HCT116 (cell line): Measurements from ENCODE around the gene FKBP2. TPM values are rescaled to one million over a fixed set of nuclear protein-coding genes. Genes with fewer than 3 reads are reported as not detected.

Source experiments
- ATAC-seq: fragments of 200-7000 bp; cut with Tn5 transposase; 2 replicates; pipeline ENCODE4 v1.9.1; 2020; ENCODE audit warnings: mild to moderate bottlenecking, moderate library complexity
- BruUV-seq: library from RNA; stranded (reverse); fragments of 400-500 nt; replicated peaks from 2 replicates; lab custom pipeline; 2021; lab: Mats Ljungman, UMichigan
- CTCF ChIA-PET: fragments of 300-600 bp; sonication (Branson Sonifier 250); formaldehyde crosslinking; loops from one replicate; lab custom pipeline; 2021; ENCODE audit warnings: antibody characterized with exemption; lab: Charles Lee
- POLR2A ChIA-PET: fragments of 300-600, 350-600 bp; sonication (Branson Sonifier 250); formaldehyde crosslinking; loops from one replicate; lab custom pipeline; 2021; ENCODE audit warnings: antibody characterized with exemption; lab: Charles Lee
- RAD21 ChIA-PET, 2 experiments: fragments of 300-600 bp; sonication (Branson Sonifier 250); formaldehyde crosslinking; loops; one replicate each; lab custom pipeline; 2023; ENCODE audit warnings: low total read pairs in 2 of 2; ENCODE audit not compliant: uncharacterized antibody in 2 of 2, unreplicated experiment in 2 of 2, low non-redundant PET in 1 of 2; lab: Charles Lee
- DNase-seq: peaks from one replicate; pipeline ENCODE4 v3.0.0-alpha.2; 2010; ENCODE audit warnings: low read depth, low spot score
- H2AFZ ChIP-seq: fragments of 200-600 bp; shearing (Covaris generic), sonication (generic); 2 replicates; pipeline ENCODE4 v1.6.1; 2017; ENCODE audit warnings: low read depth, mixed run types, mixed read lengths, antibody characterized with exemption, low read length; ENCODE audit not compliant: poor library complexity, severe bottlenecking
- H3K27ac ChIP-seq: 2 replicates; pipeline ENCODE4 v1.5.1; 2012; ENCODE audit warnings: low read depth, low read length
- H3K27me3 ChIP-seq: fragments of 200-600 bp; sonication (generic); 2 replicates; pipeline ENCODE4 v1.6.1; 2016; ENCODE audit warnings: mixed run types, low read length, mixed read lengths; ENCODE audit not compliant: insufficient read depth
- H3K36me3 ChIP-seq, 2 experiments: fragments of 200-500 bp in 1 of 2; fragments of 200-600 bp in 1 of 2; sonication (Bioruptor generic) in 1 of 2; sonication (generic) in 1 of 2; 2 replicates each; pipeline versions ENCODE4 v1.5.1 to v1.6.1; 2014 to 2016; ENCODE audit warnings: low read length in 2 of 2, inconsistent platforms in 1 of 2, mixed read lengths in 1 of 2, mixed run types in 1 of 2; ENCODE audit not compliant: insufficient read depth in 2 of 2, control insufficient read depth in 1 of 2
- H3K4me1 ChIP-seq, 2 experiments: fragments of 200-600 bp in 1 of 2; sonication (generic) in 1 of 2; 2 replicates each; pipeline versions ENCODE4 v1.5.1 to v1.6.1; 2012 to 2017; ENCODE audit warnings: low read length in 2 of 2, inconsistent platforms in 1 of 2, mild to moderate bottlenecking in 1 of 2, mixed read lengths in 1 of 2, mixed run types in 1 of 2, moderate library complexity in 1 of 2; ENCODE audit not compliant: insufficient read depth in 2 of 2, control insufficient read depth in 1 of 2
- H3K4me2 ChIP-seq: fragments of 200-600 bp; sonication (generic); 2 replicates; pipeline ENCODE4 v1.6.1; 2017; ENCODE audit warnings: mixed run types, low read length, mixed read lengths
- H3K4me3 ChIP-seq, 2 experiments: fragments of 200-600 bp in 1 of 2; sonication (generic) in 1 of 2; replicated peaks in 1 of 2; 2 replicates each; pipeline ENCODE4 v1.5.1; 2011 to 2016; ENCODE audit warnings: low read length in 2 of 2, control low read depth in 1 of 2, low read depth in 1 of 2, mild to moderate bottlenecking in 1 of 2, mixed read lengths in 1 of 2, mixed run types in 1 of 2
- H3K79me2 ChIP-seq: fragments of 200-600 bp; sonication (generic); 2 replicates; pipeline ENCODE4 v1.6.1; 2017; ENCODE audit warnings: mild to moderate bottlenecking, mixed run types, low read length, moderate library complexity, mixed read lengths; ENCODE audit not compliant: insufficient read depth
- H3K9ac ChIP-seq: fragments of 200-600 bp; sonication (generic); 2 replicates; pipeline ENCODE4 v1.6.1; 2016; ENCODE audit warnings: low read length, mixed read lengths
- H3K9me2 ChIP-seq: fragments of 200-600 bp; sonication (generic), shearing (Covaris generic); 2 replicates; pipeline ENCODE4 v1.6.1; 2017; ENCODE audit warnings: mixed run types, mild to moderate bottlenecking, moderate library complexity; ENCODE audit not compliant: insufficient read depth
- H3K9me3 ChIP-seq, 2 experiments: fragments of 200-500 bp in 1 of 2; fragments of 200-600 bp in 1 of 2; sonication (Bioruptor generic) in 1 of 2; sonication (generic) in 1 of 2; 2 replicates each; pipeline ENCODE4 v1.6.1; 2014 to 2017; ENCODE audit warnings: low read length in 2 of 2, mixed read lengths in 2 of 2, inconsistent platforms in 1 of 2, low read depth in 1 of 2, mild to moderate bottlenecking in 1 of 2, mixed run types in 1 of 2, moderate library complexity in 1 of 2; ENCODE audit not compliant: control insufficient read depth in 1 of 2, insufficient read depth in 1 of 2
- H4K20me1 ChIP-seq: fragments of 200-600 bp; sonication (generic), shearing (Covaris generic); 2 replicates; pipeline ENCODE4 v1.6.1; 2017; ENCODE audit warnings: mixed run types, mild to moderate bottlenecking, moderate library complexity; ENCODE audit not compliant: insufficient read depth
- CBX3 ChIP-seq: IDR thresholded peaks from 2 replicates; pipeline ENCODE4 v1.6.1; 2012; ENCODE audit warnings: low read depth
- CTCF ChIP-seq, 3 experiments: fragments of 200-600 bp in 1 of 3; sonication (generic) in 1 of 3; IDR thresholded peaks in 2 of 3; conservative IDR thresholded peaks in 1 of 3; 2 replicates each; pipeline ENCODE4 v1.5.1; 2012 to 2017; ENCODE audit warnings: low read depth in 2 of 3, low read length in 2 of 3, antibody characterized with exemption in 1 of 3, borderline replicate concordance in 1 of 3, control low read depth in 1 of 3, mild to moderate bottlenecking in 1 of 3, mixed read lengths in 1 of 3, mixed run types in 1 of 3, moderate library complexity in 1 of 3; ENCODE audit not compliant: insufficient read depth in 1 of 3
- ELF1 ChIP-seq: IDR thresholded peaks from 2 replicates; pipeline ENCODE4 v1.6.1; 2012; ENCODE audit warnings: low read depth, borderline replicate concordance
- EZH2phosphoT487 ChIP-seq: fragments of 200-600 bp; IDR thresholded peaks from 2 replicates; pipeline ENCODE4 v1.6.1; 2018; ENCODE audit warnings: antibody characterized with exemption, borderline replicate concordance
- FOSL1 ChIP-seq: IDR thresholded peaks from 2 replicates; pipeline ENCODE4 v1.6.1; 2012; ENCODE audit warnings: low read depth
- POLR2AphosphoS5 ChIP-seq: IDR thresholded peaks from 2 replicates; pipeline ENCODE4 v1.6.1; 2011; ENCODE audit warnings: mild to moderate bottlenecking, low read depth, low read length, moderate library complexity
- RAD21 ChIP-seq: IDR thresholded peaks from 2 replicates; pipeline ENCODE4 v1.6.1; 2012; ENCODE audit warnings: low read depth, mild to moderate bottlenecking
- SP1 ChIP-seq: IDR thresholded peaks from 2 replicates; pipeline ENCODE4 v1.6.1; 2012; ENCODE audit warnings: low read depth
- YY1 ChIP-seq: IDR thresholded peaks from 2 replicates; pipeline ENCODE4 v1.6.1; 2011; ENCODE audit warnings: low read length, low read depth, moderate library complexity, mild to moderate bottlenecking; ENCODE audit not compliant: insufficient replicate concordance; ENCODE audit errors: extremely low read depth
- ZBTB33 ChIP-seq: IDR thresholded peaks from 2 replicates; pipeline ENCODE4 v1.6.1; 2011; ENCODE audit warnings: mild to moderate bottlenecking, low read length, moderate library complexity; ENCODE audit not compliant: insufficient replicate concordance; ENCODE audit errors: extremely low read depth
- ZFX ChIP-seq: fragments of 450-650 bp; IDR thresholded peaks from 2 replicates; pipeline ENCODE4 v1.6.1; 2017
- ZNF274 ChIP-seq: fragments of 200-500 bp; sonication (Bioruptor generic); IDR thresholded peaks from 2 replicates; pipeline ENCODE4 v1.6.1; 2014; ENCODE audit warnings: mild to moderate bottlenecking, low read depth, low read length, inconsistent platforms
- intact Hi-C: fragments of 100-400 bp; cut with micrococcal nuclease; formaldehyde crosslinking; loops from 2 replicates; pipeline ENCODE4 v1.10.0; 2022
- total RNA-seq: library from RNA; stranded (reverse); gene quantifications from one replicate; pipeline ENCODE4 v1.2.1, GENCODE V29; 2021; ENCODE audit not compliant: unreplicated experiment

The FKBP2 gene
- total RNA-seq, 1 experiment from 2014 or later: 69.2 TPM

- TSS peak; percentile 64 for BruUV-seq
- no peaks in the 10 kb centered on the region for H3K9me2 ChIP-seq
- H3K27ac ChIP-seq: peak within 1 kb of the TSS; percentile 95
- peak within 1 kb of the TSS; percentile 100 for H3K4me2 ChIP-seq
- DNase-seq (no peak), ATAC-seq (peak; percentile 78)
- no peaks in the 10 kb centered on the region for H3K9me3 ChIP-seq
- no peak within 1 kb of the TSS for H2AFZ ChIP-seq
- H3K79me2 ChIP-seq: peaks cover 19% of the 10 kb centered on the region; the same call in 1 of the 2 replicates
- peak within 1 kb of the TSS; percentile 82 to 90 for H3K4me3 ChIP-seq
- peak within 1 kb of the TSS; percentile 96 for H3K9ac ChIP-seq
- no peak for TF ChIP-seq FOSL1
- no peak for TF ChIP-seq CBX3
- TF ChIP-seq ZFX: no peak
- no peak for TF ChIP-seq CTCF (IDR thresholded peaks at IDR 0.05 in 2 of 3, conservative IDR thresholded peaks at IDR 0.05 in 1 of 3; ENCODE audit: borderline replicate concordance in 1 of 3, insufficient read depth in 1 of 3, low read depth in 2 of 3, low read length in 2 of 3)
- TF ChIP-seq YY1: peak; percentile 61
- no peak for TF ChIP-seq SP1
- TF ChIP-seq RAD21: no peak
- TF ChIP-seq ELF1: no peak
- no peak for TF ChIP-seq ZNF274
- no peak for TF ChIP-seq ZBTB33
- TF ChIP-seq POLR2AphosphoS5: peak; percentile 91
- TF ChIP-seq EZH2phosphoT487: no peak
- intact Hi-C loops: no loop called here
- peaks cover 17 to 36% of the 10 kb centered on the region in 2 experiments for H3K4me1 ChIP-seq
- ChIA-PET RAD21 (interaction anchor here (0.9 to 1.1 kb wide), 3 partner anchors 22 to 44 kb away, joined by 3 read pairs; partner anchors contain the start of gene STIP1 (in 1 of the 2)), CTCF (interaction anchor here (1.0 to 2.0 kb wide), 5 partner anchors 22 to 106 kb away, joined by 3 to 8 read pairs (median 3); partner anchors contain the start of gene PLCB3), POLR2A (interaction anchor here (1.2 to 1.5 kb wide), 3 partner anchors 15 to 58 kb away, joined by 4 to 6 read pairs (median 5); partner anchors contain the start of gene FKBP2)
- no peaks in the 10 kb centered on the region for H3K27me3 ChIP-seq
- no peaks in the 10 kb centered on the region for H4K20me1 ChIP-seq
- peaks cover 0 to 6% of the 10 kb centered on the region in 2 experiments; a peak in 1 of 4 replicates for H3K36me3 ChIP-seq
Observed at GRCh38 chr11:64225608-64226506, 15.0 kb upstream of the FKBP2 start, which contains the start of the genes NUDT22 and TRPT1. NUDT22 (plus strand) TSS chr11:64226274; CDS start chr11:64226653, 379 bp downstream. TRPT1 (minus strand) TSS chr11:64226186; CDS start chr11:64225860, 326 bp downstream.
